T-helper 17 cell (primary cell): Measurements from ENCODE around the gene CCDC80. TPM values are rescaled to one million over a fixed set of nuclear protein-coding genes. Genes with fewer than 3 reads are reported as not detected.

Experiments
- ATAC-seq: fragments of 150-1000 bp; cut with Tn5 transposase; 2 replicates; pipeline ENCODE4 v1.10.0; 2021; ENCODE audit warnings: mild to moderate bottlenecking, moderate library complexity
- DNase-seq, 3 donors: peaks; one replicate each; pipeline versions ENCODE4 v3.0.0 to v3.0.0-alpha.2; 2020 to 2021
- H3K9me3 ChIP-seq: one replicate; pipeline ENCODE4 v1.7.0; 2013; ENCODE audit warnings: low read length, mild to moderate bottlenecking; ENCODE audit not compliant: control insufficient read depth, poor library complexity, severe bottlenecking
- H3K27ac Mint-ChIP-seq: one replicate; pipeline ENCODE4 v1.8.0; 2022; ENCODE audit warnings: mild to moderate bottlenecking, moderate library complexity, mixed read lengths
- H3K27me3 Mint-ChIP-seq: one replicate; pipeline ENCODE4 v1.8.0; 2022; ENCODE audit warnings: mixed read lengths
- H3K36me3 Mint-ChIP-seq: one replicate; pipeline ENCODE4 v1.8.0; 2022; ENCODE audit warnings: low read depth, mixed read lengths
- H3K4me1 Mint-ChIP-seq: one replicate; pipeline ENCODE4 v1.8.0; 2022; ENCODE audit warnings: mild to moderate bottlenecking, mixed read lengths
- H3K4me3 Mint-ChIP-seq: one replicate; pipeline ENCODE4 v1.8.0; 2022; ENCODE audit warnings: mild to moderate bottlenecking, moderate library complexity, mixed read lengths
- total RNA-seq, 4 donors: library from RNA in 2 of 4; stranded (reverse) in 2 of 4; gene quantifications; one replicate each; pipeline ENCODE4 v1.2.3 and lab custom pipeline; 2022 to 2026

Gene CCDC80
- total RNA-seq, 2 donors from 2014 or later = not detected

DNA sequence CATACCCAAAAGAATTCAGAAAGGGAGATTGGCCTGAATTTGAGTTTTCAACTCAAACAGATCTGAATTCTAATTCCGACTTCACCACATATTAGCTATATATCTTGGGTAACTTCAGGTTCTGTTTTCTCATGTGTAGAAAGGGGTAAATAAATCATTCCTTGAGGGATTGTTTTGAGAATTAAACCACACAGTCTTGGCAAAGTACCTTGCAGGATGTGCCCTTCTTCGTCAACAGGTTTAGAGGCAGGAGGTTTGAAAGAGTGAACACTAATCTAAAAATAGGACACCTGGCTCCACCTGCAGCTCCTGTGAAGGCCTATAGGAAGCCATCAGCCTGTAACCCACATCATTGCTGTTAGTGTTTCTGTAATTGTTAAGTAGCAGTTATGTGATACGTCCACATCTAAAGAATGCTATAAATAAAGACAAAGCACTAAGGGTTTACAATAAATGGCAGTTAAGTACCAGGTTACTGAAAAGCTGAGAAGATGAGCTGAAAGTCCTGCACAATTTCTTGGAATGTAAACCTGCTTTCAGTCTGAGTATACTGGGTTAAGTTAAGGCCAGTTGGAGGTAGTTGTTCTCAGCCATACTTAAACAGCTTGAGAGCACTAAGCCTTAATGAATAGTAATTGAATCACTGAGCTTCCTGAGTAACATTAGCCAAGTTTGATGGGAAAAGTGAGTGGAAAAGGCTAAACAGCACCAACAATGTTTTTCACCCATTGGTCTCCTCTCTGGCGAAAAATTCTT lies 6.0 kb downstream of the CCDC80 start:
- no peak for ATAC-seq
- H3K9me3 ChIP-seq = no peaks in the 10 kb centered on the region
- no peak for DNase-seq
- Mint-ChIP-seq H3K36me3 (no peaks in the 10 kb centered on the region), H3K27ac (no peak overlapping the region), H3K4me1 (peaks cover 12% of the 10 kb centered on the region), H3K4me3 (no peak overlapping the region), H3K27me3 (peaks cover 6% of the 10 kb centered on the region)

- no peaks in the 10 kb centered on the region for H3K36me3 Mint-ChIP-seq
- H3K27me3 Mint-ChIP-seq = peaks cover 11% of the 10 kb centered on the region
- H3K9me3 ChIP-seq = no peaks in the 10 kb centered on the region
- ATAC-seq (no peak), DNase-seq (no peak)
- H3K4me1 Mint-ChIP-seq = peaks cover 12% of the 10 kb centered on the region
- no peak overlapping the region for H3K4me3 Mint-ChIP-seq
- no peak overlapping the region for H3K27ac Mint-ChIP-seq
Measured at GRCh38 chr3:112633757-112634156, 7.2 kb downstream of the CCDC80 start.

DNA sequence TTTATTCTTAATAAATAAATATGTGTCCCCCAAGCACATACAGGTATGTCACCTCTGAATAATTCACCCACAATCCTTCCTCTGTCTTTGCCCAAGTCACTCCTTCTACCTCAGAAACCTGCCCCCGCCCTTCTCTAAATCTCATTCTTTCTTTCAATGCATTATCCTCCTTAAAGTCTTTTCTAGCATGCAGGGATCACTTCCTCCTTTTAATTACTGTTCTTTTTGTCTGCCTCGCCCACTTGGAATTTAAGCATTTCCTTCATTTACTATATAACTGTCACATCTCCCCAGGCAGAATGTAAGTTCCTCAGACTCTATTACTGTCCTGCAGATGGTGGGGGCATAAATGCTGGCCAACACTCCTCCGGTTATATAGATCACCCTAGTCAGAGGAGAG lies 7.8 kb downstream of the CCDC80 start:
- no peak for ATAC-seq

GRCh38 chr3:112632596-112632995 lies 8.3 kb downstream of the CCDC80 start:
- Mint-ChIP-seq H3K4me3 (no peak overlapping the region), H3K36me3 (no peaks in the 10 kb centered on the region), H3K27me3 (peaks cover 11% of the 10 kb centered on the region), H3K27ac (no peak overlapping the region), H3K4me1 (peaks cover 9% of the 10 kb centered on the region)
- DNase-seq = no peak
- H3K9me3 ChIP-seq = no peaks in the 10 kb centered on the region
- no peak for ATAC-seq

More for the DNA sequence above, 7.8 kb downstream of the CCDC80 start:
- no peak overlapping the region for H3K4me3 Mint-ChIP-seq
- H3K36me3 Mint-ChIP-seq = no peaks in the 10 kb centered on the region
- H3K27ac Mint-ChIP-seq = no peak overlapping the region
- peaks cover 11% of the 10 kb centered on the region for H3K27me3 Mint-ChIP-seq
- peaks cover 12% of the 10 kb centered on the region for H3K4me1 Mint-ChIP-seq
- no peaks in the 10 kb centered on the region for H3K9me3 ChIP-seq
- no peak for DNase-seq

DNA sequence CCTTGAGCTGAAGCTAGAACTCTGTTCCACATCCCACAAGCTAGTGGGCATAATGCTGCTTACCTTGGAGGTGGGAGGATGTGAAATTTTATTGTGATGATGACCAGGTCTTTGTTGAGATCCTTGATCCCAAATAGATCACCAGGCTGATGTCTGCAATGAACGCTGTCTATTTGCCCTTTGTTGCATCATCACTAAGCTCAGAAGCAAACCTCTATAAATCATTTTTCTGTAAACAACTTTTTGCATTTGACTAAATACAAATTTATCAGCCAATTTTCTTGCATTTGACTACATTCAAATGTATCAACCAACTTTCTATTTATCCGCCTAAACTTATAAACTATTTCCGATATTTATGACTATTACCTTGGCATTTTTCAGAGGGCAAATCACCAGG lies 9.7 kb downstream of the CCDC80 start:
- Mint-ChIP-seq H3K36me3 (no peaks in the 10 kb centered on the region), H3K27ac (no peak overlapping the region), H3K27me3 (peaks cover 11% of the 10 kb centered on the region), H3K4me1 (peaks cover 9% of the 10 kb centered on the region), H3K4me3 (peak overlapping the region; percentile 36)
- no peak for DNase-seq
- no peak for ATAC-seq
- no peaks in the 10 kb centered on the region for H3K9me3 ChIP-seq

- H3K27me3 Mint-ChIP-seq = peaks cover 11% of the 10 kb centered on the region
- H3K4me1 Mint-ChIP-seq = peaks cover 4% of the 10 kb centered on the region
- H3K27ac Mint-ChIP-seq = no peak overlapping the region
- H3K36me3 Mint-ChIP-seq = no peaks in the 10 kb centered on the region
- DNase-seq (no peak), ATAC-seq (peak; percentile 50)
- no peaks in the 10 kb centered on the region for H3K9me3 ChIP-seq
- no peak overlapping the region for H3K4me3 Mint-ChIP-seq
Measured at GRCh38 chr3:112629425-112629824, 11.5 kb downstream of the CCDC80 start.

- H3K4me1 Mint-ChIP-seq = no peaks in the 10 kb centered on the region
- peaks cover 23% of the 10 kb centered on the region for H3K27me3 Mint-ChIP-seq
- no peak overlapping the region for H3K27ac Mint-ChIP-seq
- H3K36me3 Mint-ChIP-seq = peaks cover 3% of the 10 kb centered on the region
- H3K9me3 ChIP-seq = no peaks in the 10 kb centered on the region
- ATAC-seq (no peak), DNase-seq (no peak)
- no peak overlapping the region for H3K4me3 Mint-ChIP-seq
Measured at GRCh38 chr3:112627919-112628466, 12.9 kb downstream of the CCDC80 start.

DNA sequence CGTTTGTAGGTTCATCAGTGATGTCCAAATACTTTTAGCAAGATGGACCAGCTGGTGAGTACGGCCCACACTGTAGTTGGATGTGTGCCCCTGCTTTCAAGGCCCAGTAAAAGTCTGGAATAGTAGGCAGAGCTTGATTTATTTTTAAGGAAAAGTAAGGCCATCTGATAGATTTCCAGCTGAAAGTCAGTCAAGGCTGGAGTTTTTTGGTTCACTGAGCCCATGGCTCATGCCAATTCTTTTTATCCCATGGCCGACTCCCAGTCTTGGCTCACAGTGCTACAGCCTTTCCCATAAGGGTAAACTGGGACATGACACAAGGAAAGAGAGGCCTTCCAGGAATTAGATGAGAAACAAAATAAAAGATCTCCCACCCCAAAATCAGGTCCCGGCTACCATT lies 13.5 kb downstream of the CCDC80 start:
- no peaks in the 10 kb centered on the region for H3K4me1 Mint-ChIP-seq
- H3K36me3 Mint-ChIP-seq = peaks cover 3% of the 10 kb centered on the region
- H3K4me3 Mint-ChIP-seq = no peak overlapping the region
- DNase-seq = no peak
- H3K27ac Mint-ChIP-seq = no peak overlapping the region
- H3K27me3 Mint-ChIP-seq = peaks cover 18% of the 10 kb centered on the region
- H3K9me3 ChIP-seq = no peaks in the 10 kb centered on the region
- no peak for ATAC-seq

GRCh38 chr3:112623717-112624116 lies 17.2 kb downstream of the CCDC80 start:
- peaks cover 3% of the 10 kb centered on the region for H3K36me3 Mint-ChIP-seq
- H3K27ac Mint-ChIP-seq = no peak overlapping the region
- DNase-seq (no peak), ATAC-seq (no peak)
- peaks cover 17% of the 10 kb centered on the region for H3K27me3 Mint-ChIP-seq
- H3K4me1 Mint-ChIP-seq = no peaks in the 10 kb centered on the region
- no peaks in the 10 kb centered on the region for H3K9me3 ChIP-seq
- no peak overlapping the region for H3K4me3 Mint-ChIP-seq

DNA sequence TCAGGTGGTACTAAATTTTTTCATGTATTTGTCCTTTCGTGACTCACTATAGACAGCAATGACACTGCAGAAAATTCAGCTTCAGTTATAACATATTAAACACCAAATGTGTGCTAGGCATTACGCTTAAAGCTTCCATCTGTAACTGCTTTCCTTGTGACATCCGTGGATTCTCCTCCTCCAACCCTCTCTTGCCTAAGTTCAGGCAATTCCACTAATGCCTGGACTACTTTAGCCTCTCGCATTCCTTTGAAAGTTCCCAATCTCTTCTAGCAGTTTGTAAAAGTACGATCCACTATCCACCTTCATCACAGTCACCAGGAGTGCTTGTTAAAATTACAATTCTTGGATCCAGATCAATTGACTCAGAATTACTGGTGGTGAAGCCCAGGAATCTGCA lies 17.7 kb downstream of the CCDC80 start:
- H3K4me1 Mint-ChIP-seq = no peaks in the 10 kb centered on the region
- no peak overlapping the region for H3K27ac Mint-ChIP-seq
- no peaks in the 10 kb centered on the region for H3K9me3 ChIP-seq
- H3K36me3 Mint-ChIP-seq = peaks cover 3% of the 10 kb centered on the region
- DNase-seq (no peak), ATAC-seq (no peak)
- no peak overlapping the region for H3K4me3 Mint-ChIP-seq
- peaks cover 17% of the 10 kb centered on the region for H3K27me3 Mint-ChIP-seq

GRCh38 chr3:112619295-112619694 lies 21.6 kb downstream of the CCDC80 start:
- no peak overlapping the region for H3K4me3 Mint-ChIP-seq
- peaks cover 2% of the 10 kb centered on the region for H3K4me1 Mint-ChIP-seq
- no peak overlapping the region for H3K27ac Mint-ChIP-seq
- peaks cover 3% of the 10 kb centered on the region for H3K36me3 Mint-ChIP-seq
- ATAC-seq (no peak), DNase-seq (no peak)
- H3K9me3 ChIP-seq = no peaks in the 10 kb centered on the region
- H3K27me3 Mint-ChIP-seq = peaks cover 26% of the 10 kb centered on the region

GRCh38 chr3:112617285-112617684 lies 23.7 kb downstream of the CCDC80 start:
- H3K4me1 Mint-ChIP-seq = peaks cover 2% of the 10 kb centered on the region
- no peak for ATAC-seq
- H3K27me3 Mint-ChIP-seq = peaks cover 14% of the 10 kb centered on the region
- no peaks in the 10 kb centered on the region for H3K9me3 ChIP-seq
- DNase-seq = no peak
- no peak overlapping the region for H3K4me3 Mint-ChIP-seq
- H3K36me3 Mint-ChIP-seq = no peaks in the 10 kb centered on the region
- H3K27ac Mint-ChIP-seq = no peak overlapping the region

- no peaks in the 10 kb centered on the region for H3K9me3 ChIP-seq
- Mint-ChIP-seq H3K36me3 (no peaks in the 10 kb centered on the region), H3K27me3 (peaks cover 14% of the 10 kb centered on the region), H3K27ac (no peak overlapping the region), H3K4me3 (no peak overlapping the region), H3K4me1 (peaks cover 2% of the 10 kb centered on the region)
- ATAC-seq = no peak
- no peak for DNase-seq
Measured at GRCh38 chr3:112615989-112616731, 24.8 kb downstream of the CCDC80 start.
